ENCODE measurements around the gene HS6ST3.

HS6ST3 gene

GRCh38 chr13:96651598-96651997 is 561.7 kb downstream of the HS6ST3 start:
- Histone ChIP-seq H3K36me3 (ENCODE audit: control insufficient read depth, insufficient read depth, low read length) (no peaks in the 10 kb centered on the region), H3K27ac (ENCODE audit: insufficient read depth, low read depth, low read length, poor library complexity, severe bottlenecking) (no peak overlapping the region), H3K9me3 (ENCODE audit: control insufficient read depth, low read length) (no peaks in the 10 kb centered on the region), H3K4me1 (ENCODE audit: control insufficient read depth, insufficient read depth, low read length) (no peaks in the 10 kb centered on the region), H3K4me3 (ENCODE audit: insufficient read depth, low read depth, low read length) (no peak overlapping the region), H3K27me3 (ENCODE audit: control insufficient read depth, insufficient read depth, low read length, poor library complexity, severe bottlenecking) (no peaks in the 10 kb centered on the region)
- 91 to 100% methylated on average over 1 of the region's 1 CpG for WGBS, 2 experiments

GRCh38 chr13:96652506-96652905 is 562.6 kb downstream of the HS6ST3 start:
- no peaks in the 10 kb centered on the region for H3K4me1 ChIP-seq (ENCODE audit: control insufficient read depth, insufficient read depth, low read length)
- no peaks in the 10 kb centered on the region for H3K36me3 ChIP-seq (ENCODE audit: control insufficient read depth, insufficient read depth, low read length)
- H3K4me3 ChIP-seq (ENCODE audit: insufficient read depth, low read depth, low read length), result no peak overlapping the region
- H3K27me3 ChIP-seq (ENCODE audit: control insufficient read depth, insufficient read depth, low read length, poor library complexity, severe bottlenecking), result no peaks in the 10 kb centered on the region
- no peak overlapping the region for H3K27ac ChIP-seq (ENCODE audit: insufficient read depth, low read depth, low read length, poor library complexity, severe bottlenecking)
- no peaks in the 10 kb centered on the region for H3K9me3 ChIP-seq (ENCODE audit: control insufficient read depth, low read length)

- H3K4me1 ChIP-seq (ENCODE audit: control insufficient read depth, insufficient read depth, low read length), result no peaks in the 10 kb centered on the region
- no peaks in the 10 kb centered on the region for H3K9me3 ChIP-seq (ENCODE audit: control insufficient read depth, low read length)
- no peaks in the 10 kb centered on the region for H3K27me3 ChIP-seq (ENCODE audit: control insufficient read depth, insufficient read depth, low read length, poor library complexity, severe bottlenecking)
- 94 to 96% methylated on average over 2 of the region's 2 CpGs for WGBS, 2 experiments
- no peaks in the 10 kb centered on the region for H3K36me3 ChIP-seq (ENCODE audit: control insufficient read depth, insufficient read depth, low read length)
- H3K4me3 ChIP-seq (ENCODE audit: insufficient read depth, low read depth, low read length), result no peak overlapping the region
- no peak overlapping the region for H3K27ac ChIP-seq (ENCODE audit: insufficient read depth, low read depth, low read length, poor library complexity, severe bottlenecking)
Measured at GRCh38 chr13:96661612-96662011, 571.7 kb downstream of the HS6ST3 start.

- H3K27me3 ChIP-seq (ENCODE audit: control insufficient read depth, insufficient read depth, low read length, poor library complexity, severe bottlenecking), result no peaks in the 10 kb centered on the region
- no peaks in the 10 kb centered on the region for H3K36me3 ChIP-seq (ENCODE audit: control insufficient read depth, insufficient read depth, low read length)
- no peak overlapping the region for H3K27ac ChIP-seq (ENCODE audit: insufficient read depth, low read depth, low read length, poor library complexity, severe bottlenecking)
- H3K4me3 ChIP-seq (ENCODE audit: insufficient read depth, low read depth, low read length), result no peak overlapping the region
- no peaks in the 10 kb centered on the region for H3K4me1 ChIP-seq (ENCODE audit: control insufficient read depth, insufficient read depth, low read length)
- WGBS, 2 experiments, result 94% methylated on average over 3 of the region's 3 CpGs
- H3K9me3 ChIP-seq (ENCODE audit: control insufficient read depth, low read length), result no peaks in the 10 kb centered on the region
Measured at GRCh38 chr13:96662036-96662435, 572.1 kb downstream of the HS6ST3 start.

GRCh38 chr13:96667294-96668018 is 577.5 kb downstream of the HS6ST3 start:
- Histone ChIP-seq H3K27me3 (ENCODE audit: control insufficient read depth, insufficient read depth, low read length, poor library complexity, severe bottlenecking) (no peaks in the 10 kb centered on the region), H3K4me1 (ENCODE audit: control insufficient read depth, insufficient read depth, low read length) (no peaks in the 10 kb centered on the region), H3K36me3 (ENCODE audit: control insufficient read depth, insufficient read depth, low read length) (no peaks in the 10 kb centered on the region), H3K9me3 (ENCODE audit: control insufficient read depth, low read length) (no peaks in the 10 kb centered on the region), H3K27ac (ENCODE audit: insufficient read depth, low read depth, low read length, poor library complexity, severe bottlenecking) (no peak overlapping the region), H3K4me3 (ENCODE audit: insufficient read depth, low read depth, low read length) (no peak overlapping the region)
- WGBS, 2 experiments, result 93 to 98% methylated on average over 4 of the region's 5 CpGs

GRCh38 chr13:96671073-96671472 is 581.2 kb downstream of the HS6ST3 start:
- Histone ChIP-seq H3K9me3 (ENCODE audit: control insufficient read depth, low read length) (no peaks in the 10 kb centered on the region), H3K4me1 (ENCODE audit: control insufficient read depth, insufficient read depth, low read length) (no peaks in the 10 kb centered on the region), H3K27me3 (ENCODE audit: control insufficient read depth, insufficient read depth, low read length, poor library complexity, severe bottlenecking) (no peaks in the 10 kb centered on the region), H3K36me3 (ENCODE audit: control insufficient read depth, insufficient read depth, low read length) (no peaks in the 10 kb centered on the region), H3K27ac (ENCODE audit: insufficient read depth, low read depth, low read length, poor library complexity, severe bottlenecking) (no peak overlapping the region), H3K4me3 (ENCODE audit: insufficient read depth, low read depth, low read length) (no peak overlapping the region)

- H3K4me3 ChIP-seq (ENCODE audit: insufficient read depth, low read depth, low read length), result no peak overlapping the region
- no peaks in the 10 kb centered on the region for H3K27me3 ChIP-seq (ENCODE audit: control insufficient read depth, insufficient read depth, low read length, poor library complexity, severe bottlenecking)
- H3K36me3 ChIP-seq (ENCODE audit: control insufficient read depth, insufficient read depth, low read length), result no peaks in the 10 kb centered on the region
- H3K27ac ChIP-seq (ENCODE audit: insufficient read depth, low read depth, low read length, poor library complexity, severe bottlenecking), result no peak overlapping the region
- H3K9me3 ChIP-seq (ENCODE audit: control insufficient read depth, low read length), result no peaks in the 10 kb centered on the region
- no peaks in the 10 kb centered on the region for H3K4me1 ChIP-seq (ENCODE audit: control insufficient read depth, insufficient read depth, low read length)
Measured at GRCh38 chr13:96672016-96672415, 582.1 kb downstream of the HS6ST3 start.

GRCh38 chr13:96673825-96674224 is 583.9 kb downstream of the HS6ST3 start:
- H3K36me3 ChIP-seq (ENCODE audit: control insufficient read depth, insufficient read depth, low read length), result no peaks in the 10 kb centered on the region
- H3K4me3 ChIP-seq (ENCODE audit: insufficient read depth, low read depth, low read length), result no peak overlapping the region
- H3K27ac ChIP-seq (ENCODE audit: insufficient read depth, low read depth, low read length, poor library complexity, severe bottlenecking), result no peak overlapping the region
- 88 to 90% methylated on average over 3 of the region's 3 CpGs for WGBS, 2 experiments
- no peaks in the 10 kb centered on the region for H3K9me3 ChIP-seq (ENCODE audit: control insufficient read depth, low read length)
- no peaks in the 10 kb centered on the region for H3K27me3 ChIP-seq (ENCODE audit: control insufficient read depth, insufficient read depth, low read length, poor library complexity, severe bottlenecking)
- no peaks in the 10 kb centered on the region for H3K4me1 ChIP-seq (ENCODE audit: control insufficient read depth, insufficient read depth, low read length)

GRCh38 chr13:96677029-96677428 is 587.1 kb downstream of the HS6ST3 start:
- H3K27ac ChIP-seq (ENCODE audit: insufficient read depth, low read depth, low read length, poor library complexity, severe bottlenecking), result no peak overlapping the region
- H3K36me3 ChIP-seq (ENCODE audit: control insufficient read depth, insufficient read depth, low read length), result no peaks in the 10 kb centered on the region
- no peaks in the 10 kb centered on the region for H3K27me3 ChIP-seq (ENCODE audit: control insufficient read depth, insufficient read depth, low read length, poor library complexity, severe bottlenecking)
- no peaks in the 10 kb centered on the region for H3K9me3 ChIP-seq (ENCODE audit: control insufficient read depth, low read length)
- no peak overlapping the region for H3K4me3 ChIP-seq (ENCODE audit: insufficient read depth, low read depth, low read length)
- no peaks in the 10 kb centered on the region for H3K4me1 ChIP-seq (ENCODE audit: control insufficient read depth, insufficient read depth, low read length)

- Histone ChIP-seq H3K4me3 (ENCODE audit: insufficient read depth, low read depth, low read length) (no peak overlapping the region), H3K9me3 (ENCODE audit: control insufficient read depth, low read length) (no peaks in the 10 kb centered on the region), H3K27me3 (ENCODE audit: control insufficient read depth, insufficient read depth, low read length, poor library complexity, severe bottlenecking) (no peaks in the 10 kb centered on the region), H3K4me1 (ENCODE audit: control insufficient read depth, insufficient read depth, low read length) (no peaks in the 10 kb centered on the region), H3K27ac (ENCODE audit: insufficient read depth, low read depth, low read length, poor library complexity, severe bottlenecking) (no peak overlapping the region), H3K36me3 (ENCODE audit: control insufficient read depth, insufficient read depth, low read length) (no peaks in the 10 kb centered on the region)
- WGBS, 2 experiments, result 83 to 85% methylated on average over 2 of the region's 2 CpGs
Measured at GRCh38 chr13:96678801-96679200, 588.9 kb downstream of the HS6ST3 start.

GRCh38 chr13:96680898-96681297 is 591.0 kb downstream of the HS6ST3 start:
- H3K36me3 ChIP-seq (ENCODE audit: control insufficient read depth, insufficient read depth, low read length), result no peaks in the 10 kb centered on the region
- WGBS, 2 experiments, result 93 to 95% methylated on average over 3 to 4 of the region's 5 CpGs
- no peaks in the 10 kb centered on the region for H3K9me3 ChIP-seq (ENCODE audit: control insufficient read depth, low read length)
- H3K4me1 ChIP-seq (ENCODE audit: control insufficient read depth, insufficient read depth, low read length), result no peaks in the 10 kb centered on the region
- H3K27me3 ChIP-seq (ENCODE audit: control insufficient read depth, insufficient read depth, low read length, poor library complexity, severe bottlenecking), result no peaks in the 10 kb centered on the region
- no peak overlapping the region for H3K27ac ChIP-seq (ENCODE audit: insufficient read depth, low read depth, low read length, poor library complexity, severe bottlenecking)
- no peak overlapping the region for H3K4me3 ChIP-seq (ENCODE audit: insufficient read depth, low read depth, low read length)

Measured in ectodermal cell (in vitro differentiated cells).